HG02852 (cell line): ENCODE results near the gene ATP5PB.

Source experiments
- ATAC-seq: cut with Tn5 transposase; IDR thresholded peaks from one replicate; pipeline ENCODE4 v1.9.1; 2021; ENCODE audit warnings: mild to moderate bottlenecking, moderate library complexity; ENCODE audit not compliant: unreplicated experiment

ATP5PB gene

GRCh38 chr1:111504097-111504496 is 54.8 kb downstream of the ATP5PB start:
- ATAC-seq: no peak

GRCh38 chr1:111505641-111506119 is 56.4 kb downstream of the ATP5PB start:
- ATAC-seq: peak; percentile 62

GRCh38 chr1:111506561-111506960 is 57.3 kb downstream of the ATP5PB start:
- ATAC-seq: no peak

- peak; percentile 42 for ATAC-seq
Measured at GRCh38 chr1:111507411-111508201, 58.3 kb downstream of the ATP5PB start.

DNA sequence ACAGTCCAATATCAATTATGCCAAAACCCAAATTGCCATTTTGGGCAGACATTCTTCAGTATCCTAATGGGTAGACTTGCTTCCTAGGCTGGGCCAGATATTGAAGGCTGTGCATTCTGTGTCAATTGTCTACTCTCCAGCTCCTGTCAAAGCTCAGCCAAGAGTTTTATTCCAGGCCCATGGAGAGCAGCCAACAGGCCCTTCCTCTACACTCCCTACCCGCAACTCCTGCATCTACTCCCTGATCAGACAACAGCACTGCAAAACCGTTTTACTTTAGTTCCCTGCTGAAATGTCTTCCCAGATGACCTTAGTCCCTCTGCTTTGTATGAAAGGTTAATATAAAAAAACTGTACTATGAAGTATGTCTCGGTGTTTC is 60.7 kb downstream of the ATP5PB start:
- ATAC-seq: no peak

DNA sequence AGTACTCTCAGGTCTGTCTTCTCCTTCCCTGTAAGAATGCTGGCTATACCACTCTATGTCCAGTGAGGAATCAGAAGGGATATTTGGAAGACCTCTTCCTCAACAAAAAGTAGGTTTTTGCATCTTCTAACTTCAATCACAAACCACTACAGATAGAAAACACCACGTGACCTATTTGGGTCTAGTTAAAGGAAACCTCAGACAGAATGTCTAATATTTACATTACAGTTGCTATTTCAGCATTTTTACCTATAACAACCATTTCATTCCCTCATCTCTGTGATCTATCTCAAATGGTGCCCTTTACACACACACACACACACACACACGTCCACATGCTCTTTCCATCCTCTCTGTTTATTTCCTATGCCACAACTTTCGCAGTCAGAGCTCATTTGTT is 62.1 kb downstream of the ATP5PB start:
- no peak for ATAC-seq
